GM21423 (cell line): ENCODE results near the gene FARS2.
"Not testable (repeated sequence)": the region's sequence is repeated elsewhere in the genome, so short reads cannot be mapped to it uniquely, and the experiment has no call there.

Source experiments
- ATAC-seq: cut with Tn5 transposase; IDR thresholded peaks from one replicate; pipeline ENCODE4 v1.9.1; 2021; ENCODE audit warnings: mild to moderate bottlenecking, moderate library complexity; ENCODE audit not compliant: unreplicated experiment

FARS2 gene

GRCh38 chr6:5656695-5657094 is 395.4 kb downstream of the FARS2 start:
- ATAC-seq, result not testable (repeated sequence)

GRCh38 chr6:5657684-5658430 is 396.5 kb downstream of the FARS2 start:
- no peak for ATAC-seq

GRCh38 chr6:5659467-5659866 is 398.2 kb downstream of the FARS2 start:
- no peak for ATAC-seq

GRCh38 chr6:5660772-5661171 is 399.5 kb downstream of the FARS2 start:
- no peak for ATAC-seq

- ATAC-seq, result no peak
Observed at GRCh38 chr6:5662797-5663196, 401.5 kb downstream of the FARS2 start.

GRCh38 chr6:5663259-5663658 is 401.9 kb downstream of the FARS2 start:
- ATAC-seq, result no peak

- no peak for ATAC-seq
Observed at GRCh38 chr6:5663739-5664138, 402.4 kb downstream of the FARS2 start.

GRCh38 chr6:5664149-5664548 is 402.8 kb downstream of the FARS2 start:
- no peak for ATAC-seq

- peak; percentile 56 for ATAC-seq
Observed at GRCh38 chr6:5665173-5665572, 403.9 kb downstream of the FARS2 start.

- no peak for ATAC-seq
Observed at GRCh38 chr6:5665667-5666066, 404.4 kb downstream of the FARS2 start.

GRCh38 chr6:5666695-5667094 is 405.4 kb downstream of the FARS2 start:
- ATAC-seq, result no peak

GRCh38 chr6:5667737-5668136 is 406.4 kb downstream of the FARS2 start:
- ATAC-seq, result no peak

GRCh38 chr6:5670381-5670780 is 409.1 kb downstream of the FARS2 start:
- ATAC-seq, result no peak

- ATAC-seq, result no peak
Observed at GRCh38 chr6:5670811-5671561, 409.7 kb downstream of the FARS2 start.

GRCh38 chr6:5671601-5672559 is 410.6 kb downstream of the FARS2 start:
- no peak for ATAC-seq

- ATAC-seq, result no peak
Observed at GRCh38 chr6:5672581-5673011, 411.3 kb downstream of the FARS2 start.

GRCh38 chr6:5673019-5673790 is 411.9 kb downstream of the FARS2 start:
- ATAC-seq, result no peak

GRCh38 chr6:5674141-5674540 is 412.8 kb downstream of the FARS2 start:
- ATAC-seq, result no peak

GRCh38 chr6:5674721-5675120 is 413.4 kb downstream of the FARS2 start:
- no peak for ATAC-seq

- no peak for ATAC-seq
Observed at GRCh38 chr6:5676701-5677100, 415.4 kb downstream of the FARS2 start.
